GDM1 (cell line): ENCODE results near the gene GTF2H2.
"Not testable (repeated sequence)": the region's sequence is repeated elsewhere in the genome, so short reads cannot be mapped to it uniquely, and the experiment has no call there.

Experiments
- DNase-seq: peaks from one replicate; lab custom pipeline; 2025; lab: John Stamatoyannopoulos, UW

GTF2H2 gene

DNA sequence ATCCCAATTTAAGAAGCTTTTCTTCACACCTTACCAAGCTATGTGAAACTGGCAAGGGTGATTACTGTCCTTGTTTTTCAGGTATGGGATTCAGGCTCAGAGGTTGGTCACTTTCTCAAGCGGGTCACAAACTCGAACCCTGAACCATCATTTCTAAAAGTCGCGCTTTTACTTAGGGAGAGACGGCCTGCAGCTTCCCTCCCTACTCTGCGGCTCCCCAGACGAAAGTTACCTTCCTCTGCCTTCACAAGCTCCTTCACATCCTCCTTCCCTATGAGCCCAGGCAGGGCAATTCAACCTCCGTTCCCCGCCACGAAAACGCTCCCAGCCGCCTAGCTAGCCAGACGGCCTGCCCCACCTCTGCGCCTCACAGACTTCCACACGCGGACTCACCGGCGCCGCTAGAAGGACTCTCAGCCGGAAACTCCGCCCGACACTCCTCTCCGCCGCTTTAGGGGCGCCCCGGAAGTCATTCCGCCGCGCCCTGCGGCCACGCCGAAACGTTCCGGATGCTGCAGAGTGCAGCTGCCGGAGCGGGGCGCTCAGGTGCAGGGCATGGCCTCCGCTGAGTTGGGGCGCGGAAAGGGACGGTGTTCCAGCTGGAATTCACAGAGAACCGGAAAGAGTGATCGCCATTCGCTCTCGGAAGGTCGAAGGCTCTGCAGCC, at the start of gene GTF2H2:
GTF2H2 (minus strand) TSS at position 415 of the 667 bp plus-strand sequence. CDS start 4,913 bp downstream, outside the sequence.
- not testable (repeated sequence) for DNase-seq

- DNase-seq, result not testable (repeated sequence)
These were observed 42.3 kb upstream of the GTF2H2 start for GRCh38 chr5:71109730-71110275.

GRCh38 chr5:71099996-71100395, 32.5 kb upstream of the GTF2H2 start:
- not testable (repeated sequence) for DNase-seq

DNA sequence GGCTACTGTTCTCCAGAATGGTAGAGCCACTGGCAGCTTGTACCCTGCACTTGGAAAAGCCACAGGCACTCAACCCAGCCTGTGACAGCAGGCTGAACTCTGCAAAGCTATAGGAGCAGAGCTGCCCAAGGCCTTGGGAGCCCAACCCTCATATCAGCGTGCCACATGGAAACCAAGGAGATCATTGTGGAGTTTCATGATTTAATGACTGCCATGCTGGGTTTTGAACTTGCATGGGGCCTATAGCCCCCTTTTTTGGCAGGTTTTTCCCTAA, 30.4 kb upstream of the GTF2H2 start:
- not testable (repeated sequence) for DNase-seq

DNA sequence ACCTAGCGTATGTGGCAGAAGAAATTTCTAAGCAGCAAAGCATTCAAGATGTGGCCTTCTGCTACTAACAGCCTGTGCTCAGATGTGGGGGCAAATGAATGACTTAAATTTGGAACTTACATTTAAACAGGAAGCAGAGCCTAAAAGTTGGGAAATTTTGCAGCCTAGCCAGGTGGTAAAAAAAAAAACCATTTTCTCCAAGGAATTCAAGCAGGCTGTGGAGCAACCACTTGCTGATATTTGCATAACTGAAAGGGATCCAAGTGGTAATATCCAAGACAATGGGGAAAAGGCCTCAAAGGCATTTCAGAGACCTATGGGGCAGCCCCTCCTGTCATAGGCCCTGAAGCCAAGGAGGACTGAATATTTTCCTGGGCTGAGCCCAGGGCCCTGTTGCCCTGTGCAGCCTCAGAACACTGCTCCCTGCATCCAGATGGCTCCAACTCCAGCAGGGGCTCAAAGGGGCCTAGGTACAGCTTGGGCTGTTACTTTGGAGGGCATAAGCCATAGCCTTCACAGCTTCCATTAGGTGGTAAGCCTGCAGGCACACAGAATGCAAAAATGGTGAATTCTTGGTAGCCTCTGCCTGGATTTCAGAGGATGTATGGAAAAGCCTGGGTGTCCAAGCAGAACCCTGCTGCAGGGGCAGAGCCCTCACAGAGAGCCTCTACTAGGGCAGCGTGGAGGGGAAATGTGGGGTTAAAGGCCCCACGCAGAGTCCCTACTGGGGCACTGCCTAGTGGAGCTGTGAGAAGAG, 29.9 kb upstream of the GTF2H2 start:
- DNase-seq, result not testable (repeated sequence)

GRCh38 chr5:71089773-71090172, 22.3 kb upstream of the GTF2H2 start:
- DNase-seq, result not testable (repeated sequence)

GRCh38 chr5:71088754-71089153, 21.3 kb upstream of the GTF2H2 start:
- DNase-seq, result not testable (repeated sequence)

DNA sequence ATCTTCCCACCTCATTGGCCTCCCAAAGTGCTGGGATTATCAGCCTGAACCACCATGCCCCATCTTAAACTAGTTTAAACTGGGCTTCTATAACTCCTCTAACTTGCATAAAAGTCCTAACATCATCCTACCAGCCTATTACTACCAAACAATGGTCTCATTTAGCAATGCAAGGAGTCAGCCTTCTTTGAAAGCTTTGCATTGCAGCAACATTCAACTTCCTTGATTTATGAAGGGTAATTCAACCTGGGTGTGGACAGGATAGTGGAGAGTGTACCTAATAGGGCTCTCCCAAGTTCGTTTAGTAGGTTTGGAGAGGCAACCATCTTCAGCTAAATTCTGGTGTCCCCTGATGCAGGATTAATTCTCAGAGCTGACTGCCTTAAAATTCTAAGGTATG, 18.7 kb upstream of the GTF2H2 start:
- DNase-seq, result not testable (repeated sequence)

- not testable (repeated sequence) for DNase-seq
These were observed 17.0 kb upstream of the GTF2H2 start for GRCh38 chr5:71084280-71085063.

DNA sequence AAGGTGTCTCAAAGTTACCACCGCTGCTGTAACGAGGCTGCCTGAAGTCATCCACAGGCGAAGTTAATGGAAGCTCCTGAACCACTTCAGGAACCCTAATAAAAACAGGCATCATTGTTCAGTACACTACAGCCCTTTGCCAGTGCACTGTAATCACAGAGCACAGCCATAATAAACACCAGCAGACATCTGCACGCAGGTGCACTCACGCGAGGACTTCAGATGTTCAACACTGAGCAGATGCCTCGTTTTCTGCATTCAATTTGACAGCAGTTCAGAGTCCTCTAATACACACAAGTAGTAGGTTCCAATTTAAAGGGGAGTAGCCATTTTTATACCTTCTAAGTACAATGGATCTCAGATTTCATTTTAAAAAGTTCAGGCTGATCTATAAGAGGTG, 15.4 kb upstream of the GTF2H2 start:
- not testable (repeated sequence) for DNase-seq

- DNase-seq, result not testable (repeated sequence)
These were observed 14.9 kb upstream of the GTF2H2 start for GRCh38 chr5:71082340-71082739.

GRCh38 chr5:71061322-71061721, 6.2 kb downstream of the GTF2H2 start:
- DNase-seq, result not testable (repeated sequence)

- not testable (repeated sequence) for DNase-seq
These were observed 8.1 kb downstream of the GTF2H2 start for GRCh38 chr5:71059426-71059825.

GRCh38 chr5:71044808-71045207, 22.7 kb downstream of the GTF2H2 start:
- DNase-seq, result not testable (repeated sequence)

- DNase-seq, result not testable (repeated sequence)
These were observed 23.3 kb downstream of the GTF2H2 start for GRCh38 chr5:71044128-71044527.

GRCh38 chr5:71031046-71031776, 36.3 kb downstream of the GTF2H2 start:
- DNase-seq, result not testable (repeated sequence)

- not testable (repeated sequence) for DNase-seq
These were observed 42.1 kb downstream of the GTF2H2 start, which contains the start of gene NAIP for GRCh38 chr5:71025289-71025953. Gene NAIP (minus strand): TSS chr5:71025339. CDS start chr5:71012915, 12,424 bp downstream.

- DNase-seq, result not testable (repeated sequence)
These were observed 46.8 kb downstream of the GTF2H2 start for GRCh38 chr5:71020643-71021042.

- DNase-seq, result not testable (repeated sequence)
These were observed 49.0 kb downstream of the GTF2H2 start for GRCh38 chr5:71018376-71019005.

- DNase-seq, result no peak
These were observed 53.3 kb downstream of the GTF2H2 start for GRCh38 chr5:71014176-71014575.
